SH-SY5Y (cell line): ENCODE measurements around the gene SEMA3C.
A peak's percentile ranks its signal among the peaks of the same experiment; 100 is the strongest.

Source experiments
- GATA2 ChIP-seq: IDR thresholded peaks from 2 replicates; pipeline ENCODE4 v1.6.1; 2011; ENCODE audit warnings: mild to moderate bottlenecking, low read depth, low read length
- GATA3 ChIP-seq: IDR thresholded peaks from 2 replicates; pipeline ENCODE4 v1.6.1; 2011; ENCODE audit warnings: low read depth, mild to moderate bottlenecking, low read length, moderate library complexity

Gene SEMA3C

GRCh38 chr7:80785961-80786536, 132.8 kb downstream of the SEMA3C start:
- TF ChIP-seq GATA2 (no peak), GATA3 (no peak)

GRCh38 chr7:80785276-80785675, 133.6 kb downstream of the SEMA3C start:
- TF ChIP-seq GATA2, result no peak
- no peak for TF ChIP-seq GATA3

GRCh38 chr7:80783678-80784327, 135.0 kb downstream of the SEMA3C start:
- TF ChIP-seq GATA3 (no peak), GATA2 (no peak)

GRCh38 chr7:80783186-80783677, 135.6 kb downstream of the SEMA3C start:
- no peak for TF ChIP-seq GATA3
- TF ChIP-seq GATA2, result no peak

GRCh38 chr7:80781561-80781979, 137.3 kb downstream of the SEMA3C start:
- no peak for TF ChIP-seq GATA3
- no peak for TF ChIP-seq GATA2

- TF ChIP-seq GATA2, result no peak
- no peak for TF ChIP-seq GATA3
Measured at GRCh38 chr7:80781146-80781545, 137.7 kb downstream of the SEMA3C start.

GRCh38 chr7:80779456-80779855, 139.4 kb downstream of the SEMA3C start:
- TF ChIP-seq GATA2, result no peak

- no peak for TF ChIP-seq GATA2
- no peak for TF ChIP-seq GATA3
Measured at GRCh38 chr7:80775897-80776296, 143.0 kb downstream of the SEMA3C start.

- TF ChIP-seq GATA3, result no peak
- TF ChIP-seq GATA2, result no peak
Measured at GRCh38 chr7:80775482-80775881, 143.4 kb downstream of the SEMA3C start.

- TF ChIP-seq GATA3, result no peak
- no peak for TF ChIP-seq GATA2
Measured at GRCh38 chr7:80774843-80775242, 144.0 kb downstream of the SEMA3C start.

GRCh38 chr7:80773787-80774508, 144.9 kb downstream of the SEMA3C start:
- no peak for TF ChIP-seq GATA3
- TF ChIP-seq GATA2, result no peak

GRCh38 chr7:80772347-80772993, 146.4 kb downstream of the SEMA3C start:
- TF ChIP-seq GATA2 (no peak), GATA3 (no peak)

GRCh38 chr7:80771523-80771922, 147.3 kb downstream of the SEMA3C start:
- TF ChIP-seq GATA2 (peak; percentile 36), GATA3 (no peak)

- TF ChIP-seq GATA3, result no peak
- no peak for TF ChIP-seq GATA2
Measured at GRCh38 chr7:80770675-80771081, 148.2 kb downstream of the SEMA3C start.

GRCh38 chr7:80770061-80770460, 148.8 kb downstream of the SEMA3C start:
- no peak for TF ChIP-seq GATA2
- no peak for TF ChIP-seq GATA3
